ENCODE measurements around the gene WIZ.

Gene WIZ

GRCh38 chr19:15468675-15469512 lies 19.1 kb upstream of the WIZ start:
- no peak overlapping the region for H3K4me3 ChIP-seq (replicated peaks; ENCODE audit: low read depth, low read length)
- no peak for DNase-seq (ENCODE audit: extremely low read depth, low read depth)
- no peak for TF ChIP-seq CTCF (IDR thresholded peaks at IDR 0.05; ENCODE audit: low read depth, low read length, missing control alignments)

DNA sequence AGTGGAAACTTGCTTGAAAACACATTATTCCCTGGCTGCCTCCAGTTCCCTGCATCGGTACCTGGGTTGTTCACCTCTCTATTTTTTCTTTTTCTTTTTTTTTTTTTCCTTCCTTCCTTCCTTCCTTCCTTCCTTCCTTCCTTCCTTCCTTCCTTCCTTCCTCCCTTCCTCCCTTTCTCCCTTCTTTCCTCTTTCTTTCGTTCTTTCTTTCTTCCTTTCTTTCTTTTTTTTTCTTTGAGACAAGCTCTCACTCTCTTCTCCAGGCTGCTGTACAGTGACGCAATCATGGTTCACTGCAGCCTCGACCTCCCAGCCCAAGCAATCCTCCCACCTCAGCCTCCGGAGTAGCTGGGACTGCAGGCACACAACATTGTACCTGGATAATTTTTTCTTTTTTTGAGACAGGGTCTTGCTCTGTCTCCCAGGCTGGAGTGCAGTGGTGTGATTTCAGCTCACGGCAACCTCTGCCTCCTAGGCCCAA lies 18.0 kb upstream of the WIZ start:
- no peak overlapping the region for H3K4me3 ChIP-seq (replicated peaks; ENCODE audit: low read depth, low read length)
- no peak for DNase-seq (ENCODE audit: extremely low read depth, low read depth)

GRCh38 chr19:15466851-15467733 lies 17.3 kb upstream of the WIZ start:
- peak; percentile 24 for DNase-seq (ENCODE audit: extremely low read depth, low read depth)
- H3K4me3 ChIP-seq (replicated peaks; ENCODE audit: low read depth, low read length), result no peak overlapping the region
- TF ChIP-seq CTCF (IDR thresholded peaks at IDR 0.05; ENCODE audit: low read depth, low read length, missing control alignments), result no peak

More for the DNA sequence above, 18.0 kb upstream of the WIZ start:
- TF ChIP-seq CTCF (IDR thresholded peaks at IDR 0.05; ENCODE audit: low read depth, low read length, missing control alignments), result no peak

DNA sequence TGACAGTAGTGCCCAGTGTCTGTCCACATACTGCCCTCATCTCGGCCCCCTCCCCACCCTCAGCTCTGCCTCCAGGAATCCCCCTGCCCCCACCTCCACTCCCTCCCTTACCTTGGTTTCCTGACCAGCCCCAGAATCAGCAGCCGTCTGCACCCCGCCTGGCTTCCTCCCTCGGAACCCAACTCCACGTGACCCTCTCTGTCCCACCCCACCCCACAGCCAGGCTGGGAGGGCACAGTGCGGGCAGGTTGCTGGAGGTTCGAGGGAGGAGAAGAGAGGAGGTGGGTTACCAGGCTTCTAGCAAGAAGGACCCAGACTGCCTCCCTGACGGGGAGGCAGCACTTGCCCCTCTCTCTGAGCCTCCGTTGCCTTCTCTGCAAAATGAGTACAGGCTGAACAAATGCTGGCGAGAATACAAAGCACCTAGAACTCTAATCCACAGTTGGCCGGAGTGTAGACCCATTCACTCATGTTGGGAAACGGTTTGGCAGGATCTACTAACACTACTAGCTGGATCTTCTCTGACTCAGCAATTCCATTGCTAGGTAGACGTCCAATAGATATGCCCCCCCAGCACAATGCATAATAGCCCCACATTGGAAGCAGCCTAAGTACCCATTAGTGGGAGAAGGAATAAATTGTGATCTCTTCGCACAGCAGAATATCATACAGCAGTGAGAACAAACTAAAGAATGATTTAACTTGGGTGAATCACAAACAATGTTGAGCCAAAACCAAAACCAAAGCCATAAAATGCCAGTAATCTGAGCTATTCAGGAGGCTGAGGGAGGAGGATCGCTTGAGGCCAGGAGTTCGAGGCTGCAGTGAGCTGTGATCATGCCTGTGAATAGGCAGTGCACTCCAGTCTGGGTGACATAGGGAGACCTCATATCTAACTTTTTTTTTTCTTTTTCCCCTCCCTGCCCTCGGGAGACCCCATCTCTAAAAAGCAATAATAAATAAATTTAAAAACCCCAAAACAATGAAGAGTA lies 14.9 kb upstream of the WIZ start, which contains the start of gene RASAL3:
Gene RASAL3 (minus strand): TSS at position 151 of the 992 bp plus-strand sequence. CDS start 186 bp downstream, outside the sequence.
- TF ChIP-seq CTCF (IDR thresholded peaks at IDR 0.05; ENCODE audit: low read depth, low read length, missing control alignments), result no peak
- H3K4me3 ChIP-seq (replicated peaks; ENCODE audit: low read depth, low read length), result no peak within 1 kb of the TSS
- no peak for DNase-seq (ENCODE audit: extremely low read depth, low read depth)

GRCh38 chr19:15463861-15464371 lies 14.2 kb upstream of the WIZ start:
- DNase-seq (ENCODE audit: extremely low read depth, low read depth), result no peak
- H3K4me3 ChIP-seq (replicated peaks; ENCODE audit: low read depth, low read length), result no peak overlapping the region
- no peak for TF ChIP-seq CTCF (IDR thresholded peaks at IDR 0.05; ENCODE audit: low read depth, low read length, missing control alignments)
